Urinary bladder (tissue), 4 donors: Measurements from ENCODE around the gene NBEAL2. TPM values are rescaled to one million over a fixed set of nuclear protein-coding genes. Genes with fewer than 3 reads are reported as not detected.
A peak's percentile ranks its signal among the peaks of the same experiment; 100 is the strongest.

Source experiments
- DNase-seq: peaks from one replicate; pipeline ENCODE4 v3.0.0-alpha.2; 2015; ENCODE audit errors: extremely low spot score
- H3K27ac ChIP-seq: one replicate; pipeline ENCODE4 v1.5.1; 2013; ENCODE audit warnings: low read depth, mild to moderate bottlenecking, moderate library complexity
- H3K36me3 ChIP-seq: one replicate; pipeline ENCODE4 v1.6.1; 2013; ENCODE audit warnings: mild to moderate bottlenecking, moderate library complexity; ENCODE audit not compliant: insufficient read depth
- H3K4me1 ChIP-seq: one replicate; pipeline ENCODE4 v1.6.1; 2013; ENCODE audit warnings: mild to moderate bottlenecking, moderate library complexity; ENCODE audit not compliant: insufficient read depth
- H3K4me3 ChIP-seq: one replicate; pipeline ENCODE4 v1.5.1; 2013; ENCODE audit warnings: low read depth, low read length
- WGBS: extraction: QIAGEN DNeasy Blood & Tissue Kit; methylation state at CpG from one replicate; pipeline ENCODE4 v1.1.7; 2013; 5-methylcytosine and 5-hydroxymethylcytosine counted together
- polyA plus RNA-seq: library from polyadenylated mRNA; stranded (reverse); fragments of 200-250 nt; gene quantifications from one replicate; pipeline ENCODE4 v1.2.3, GENCODE V29; 2013
- total RNA-seq: library from RNA; depleted of rRNA; stranded (reverse); fragments of >200 nt; gene quantifications from one replicate; pipeline ENCODE4 v1.2.3, GENCODE V29; 2014
- donor health status: healthy with polysubstance abuse.
- donor health status: healthy.

The NBEAL2 gene
- total and polyA plus RNA-seq, 2 donors, result 13.1 to 26.5 TPM

DNA sequence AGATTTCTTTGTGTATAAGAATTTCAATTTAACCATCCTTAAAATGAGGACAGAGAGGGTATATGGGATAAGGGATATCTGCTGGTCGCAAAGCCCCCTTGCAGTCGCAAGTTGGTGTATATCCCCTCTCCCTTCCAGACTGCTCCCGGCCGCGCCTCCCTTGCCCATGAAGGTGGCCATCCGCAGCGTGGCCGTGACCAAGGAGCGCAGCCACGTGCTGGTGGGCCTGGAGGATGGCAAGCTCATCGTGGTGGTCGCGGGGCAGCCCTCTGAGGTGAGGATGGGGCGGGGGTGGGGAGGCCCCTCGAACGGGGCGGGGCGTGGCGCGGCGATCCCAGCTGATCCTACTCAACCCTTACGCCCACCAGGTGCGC lies 29.4 kb downstream of the NBEAL2 start:
- no peak for DNase-seq
- H3K27ac ChIP-seq, result no peak overlapping the region
- WGBS, result 22% methylated on average over 23 of the region's 23 CpGs
- H3K4me3 ChIP-seq, result peak overlapping the region; percentile 30
- H3K4me1 ChIP-seq, result no peaks in the 10 kb centered on the region
- H3K36me3 ChIP-seq, result no peaks in the 10 kb centered on the region

DNA sequence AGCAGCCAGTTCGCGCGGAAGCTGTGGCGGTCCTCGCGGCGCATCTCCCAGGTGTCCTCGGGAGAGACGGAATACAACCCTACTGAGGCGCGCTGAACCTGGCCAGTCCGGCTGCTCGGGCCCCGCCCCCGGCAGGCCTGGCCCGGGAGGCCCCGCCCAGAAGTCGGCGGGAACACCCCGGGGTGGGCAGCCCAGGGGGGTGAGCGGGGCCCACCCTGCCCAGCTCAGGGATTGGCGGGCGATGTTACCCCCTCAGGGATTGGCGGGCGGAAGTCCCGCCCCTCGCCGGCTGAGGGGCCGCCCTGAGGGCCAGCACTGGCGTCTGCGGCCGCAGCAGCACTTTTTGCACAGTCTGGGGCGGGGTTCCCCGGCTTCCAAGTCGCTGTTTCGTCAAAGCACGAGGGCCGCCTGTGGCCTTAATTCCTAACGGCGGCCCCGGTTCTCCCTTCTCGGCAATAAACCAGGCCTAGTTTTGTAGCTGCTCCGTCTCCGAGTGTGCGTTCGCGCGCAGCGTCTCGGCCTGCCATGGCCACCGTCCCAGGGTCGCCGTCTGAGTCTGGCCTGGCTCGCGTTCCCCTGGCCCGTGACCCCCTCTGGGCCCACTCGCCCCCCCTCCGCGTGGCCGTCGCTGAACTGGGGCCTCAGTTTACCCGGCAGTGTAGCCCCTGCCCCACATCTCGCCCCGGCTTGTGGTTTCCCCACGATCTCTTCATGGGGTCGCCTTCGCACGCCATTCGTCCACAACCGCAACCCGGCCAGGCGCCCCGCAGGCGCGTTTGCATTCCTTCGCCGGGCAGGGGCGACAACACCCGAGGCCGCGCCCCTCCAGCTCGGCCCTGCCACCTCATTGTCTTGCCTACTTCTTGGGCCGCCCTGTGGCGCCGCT lies 30.0 kb downstream of the NBEAL2 start:
- no peaks in the 10 kb centered on the region for H3K4me1 ChIP-seq
- WGBS, result 3% methylated on average over 85 of the region's 85 CpGs
- peak overlapping the region; percentile 35 for H3K4me3 ChIP-seq
- H3K27ac ChIP-seq, result peak overlapping the region; percentile 86
- no peaks in the 10 kb centered on the region for H3K36me3 ChIP-seq
- DNase-seq, result peak; percentile 69

DNA sequence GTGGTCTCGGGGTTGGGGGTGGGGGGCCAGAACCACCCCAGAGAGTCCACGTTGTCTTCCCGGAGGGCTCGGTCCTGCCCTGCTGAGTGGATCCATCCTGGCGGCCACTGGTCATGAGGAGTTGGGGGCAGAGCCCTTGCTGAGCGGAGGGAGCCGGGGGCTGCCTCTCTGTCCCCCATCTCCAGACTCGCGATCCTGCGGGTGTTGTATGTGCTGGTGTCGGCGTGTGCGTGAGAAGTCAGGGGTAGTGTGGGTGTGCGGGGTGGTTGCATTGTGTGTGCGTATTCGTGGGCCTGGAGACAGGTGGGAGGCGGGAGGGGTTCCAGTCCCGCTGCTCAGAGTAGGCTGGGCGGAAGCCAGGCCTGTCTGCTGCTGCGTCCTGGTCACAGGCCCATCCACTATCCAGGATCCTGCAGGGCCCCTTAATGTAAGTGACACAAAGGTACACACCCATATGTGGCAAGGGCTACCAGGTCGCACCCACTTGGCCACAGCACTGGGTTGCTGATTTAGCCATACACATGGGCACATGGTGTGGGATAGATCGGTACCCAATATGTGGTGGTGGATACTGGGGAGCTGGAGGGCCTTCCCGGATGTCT lies 30.7 kb downstream of the NBEAL2 start:
- DNase-seq, result no peak
- Histone ChIP-seq H3K4me3 (no peak overlapping the region), H3K27ac (peak overlapping the region; percentile 86), H3K36me3 (no peaks in the 10 kb centered on the region), H3K4me1 (no peaks in the 10 kb centered on the region)
- WGBS, result 68% methylated on average over 23 of the region's 23 CpGs

DNA sequence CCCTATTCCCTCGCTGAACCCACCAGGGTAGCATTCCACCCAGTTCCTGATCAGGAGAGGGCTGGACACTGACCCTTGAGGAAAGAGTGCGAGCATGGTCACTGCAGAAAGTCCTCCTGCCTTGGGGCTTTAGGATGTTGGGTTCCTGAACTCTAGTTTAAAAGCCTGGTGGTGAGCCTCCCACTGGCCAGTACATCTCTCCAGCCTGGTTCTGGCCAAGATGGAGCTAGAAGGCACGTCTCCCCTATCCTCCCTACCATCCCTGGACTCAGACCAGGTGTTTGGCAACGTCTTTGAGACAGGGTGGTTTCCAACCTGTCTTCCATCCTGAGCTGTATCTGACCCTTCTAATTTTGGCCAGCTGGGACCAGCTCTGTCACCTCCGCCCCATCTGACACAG lies 31.4 kb downstream of the NBEAL2 start:
- H3K4me3 ChIP-seq, result no peak overlapping the region
- no peak overlapping the region for H3K27ac ChIP-seq
- no peaks in the 10 kb centered on the region for H3K36me3 ChIP-seq
- WGBS, result 95% methylated on average over 5 of the region's 5 CpGs
- no peaks in the 10 kb centered on the region for H3K4me1 ChIP-seq
- DNase-seq, result no peak

DNA sequence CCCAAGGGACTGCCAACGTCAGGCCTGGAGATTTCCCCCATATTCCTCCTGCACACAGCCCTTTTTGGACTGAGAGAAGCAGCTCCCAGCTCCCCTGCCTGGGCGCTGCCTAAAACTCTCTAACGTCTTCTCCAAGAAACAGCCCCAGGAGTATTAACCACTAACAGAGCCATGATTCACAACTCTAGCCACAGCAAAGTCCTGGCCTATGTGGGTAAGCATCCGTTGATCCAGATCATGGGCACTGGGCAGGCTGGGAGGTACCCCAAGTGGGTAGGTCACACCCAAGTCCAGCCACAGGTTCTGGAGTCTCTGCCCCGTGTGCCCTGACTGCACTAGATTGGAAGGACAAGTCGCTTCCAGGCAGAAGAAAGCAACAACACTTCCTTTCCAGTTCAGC lies 31.9 kb downstream of the NBEAL2 start:
- WGBS, result 86% methylated on average over 6 of the region's 6 CpGs
- Histone ChIP-seq H3K4me3 (no peak overlapping the region), H3K27ac (no peak overlapping the region), H3K36me3 (no peaks in the 10 kb centered on the region), H3K4me1 (no peaks in the 10 kb centered on the region)
- no peak for DNase-seq

DNA sequence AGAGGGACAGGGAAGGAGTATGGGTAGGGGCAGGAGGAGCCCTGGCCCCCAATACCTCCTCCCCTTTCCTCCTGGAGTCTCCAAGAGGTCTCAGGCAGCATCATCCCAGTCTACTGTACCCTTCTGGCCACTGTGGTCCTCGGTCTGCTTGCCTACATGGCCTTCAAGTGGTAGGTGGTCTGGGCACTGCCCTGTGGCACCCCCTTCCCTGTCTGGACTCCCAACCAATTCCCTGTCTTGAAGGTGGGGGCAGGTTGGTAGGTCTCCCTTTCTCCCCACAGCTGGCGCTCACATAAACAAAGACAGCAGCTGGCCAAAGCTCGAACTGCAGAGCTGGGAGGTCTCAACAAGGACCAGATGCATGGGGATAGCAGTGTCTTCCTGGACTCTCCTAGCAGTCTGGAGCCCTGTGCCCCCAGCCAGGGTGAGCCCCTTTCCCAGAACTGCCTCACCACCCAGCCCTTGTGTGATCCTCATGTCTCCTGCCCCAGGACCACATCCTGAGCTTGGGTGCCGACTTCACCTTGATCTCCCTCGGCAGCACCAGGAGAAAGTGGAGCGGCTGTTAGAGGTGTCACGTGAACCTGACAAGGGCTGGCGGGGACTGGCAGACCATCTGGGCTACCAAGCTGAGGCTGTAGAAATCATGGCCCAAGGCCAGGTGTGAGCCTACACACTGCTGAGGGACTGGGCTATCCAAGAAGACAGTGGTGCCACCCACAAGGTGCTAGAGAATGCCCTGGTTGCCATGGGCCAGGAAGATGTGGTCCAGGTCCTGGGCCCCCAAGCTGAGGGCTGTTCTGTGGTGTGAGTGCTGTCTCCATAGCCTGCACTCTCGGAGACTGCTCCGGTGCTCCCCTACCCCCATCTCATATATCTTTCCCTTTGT lies 33.1 kb downstream of the NBEAL2 start:
- Histone ChIP-seq H3K4me1 (no peaks in the 10 kb centered on the region), H3K4me3 (no peak overlapping the region), H3K27ac (no peak overlapping the region), H3K36me3 (no peaks in the 10 kb centered on the region)
- WGBS, result 85% methylated on average over 10 of the region's 10 CpGs
- no peak for DNase-seq

DNA sequence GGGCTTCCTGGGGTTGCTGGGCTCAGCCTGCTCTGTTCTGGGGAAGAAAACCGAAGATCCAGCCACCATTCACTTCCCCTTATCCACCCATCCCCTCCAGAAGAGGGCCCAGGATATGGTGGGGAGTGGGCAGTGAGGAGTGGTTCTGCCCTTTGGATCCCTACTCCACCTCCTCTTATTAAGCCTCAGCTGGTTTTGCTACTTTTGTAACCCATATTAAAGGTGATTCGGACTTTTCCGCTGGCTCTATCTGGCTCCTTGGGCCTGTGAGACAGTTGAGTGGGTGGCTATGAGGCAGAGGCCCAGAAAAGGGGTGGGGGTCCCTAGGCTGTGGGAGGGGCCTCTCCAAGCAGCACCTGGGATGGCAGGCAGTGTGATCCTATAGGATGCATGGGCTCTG lies 33.8 kb downstream of the NBEAL2 start:
- no peak for DNase-seq
- Histone ChIP-seq H3K27ac (no peak overlapping the region), H3K36me3 (no peaks in the 10 kb centered on the region), H3K4me1 (no peaks in the 10 kb centered on the region), H3K4me3 (no peak overlapping the region)
- WGBS, result 86% methylated on average over 3 of the region's 3 CpGs

DNA sequence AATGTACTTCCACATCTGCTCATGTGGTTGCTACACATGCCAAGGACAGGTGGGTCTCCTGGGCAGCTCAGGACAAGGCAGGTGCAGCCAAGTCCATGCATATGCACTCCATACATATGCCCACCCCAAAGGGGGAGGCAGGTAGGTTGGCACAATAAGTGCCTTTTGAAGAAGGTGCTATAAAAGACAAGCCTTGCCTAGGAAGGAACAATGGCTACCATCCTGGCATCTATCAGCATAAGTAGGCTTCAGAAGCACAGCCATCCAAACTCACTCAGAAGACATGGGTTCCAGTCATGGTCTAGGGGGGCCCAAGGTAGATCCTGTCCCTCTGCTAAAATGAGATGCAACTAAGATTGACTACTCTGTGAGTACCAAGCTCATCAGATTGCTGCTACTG lies 34.6 kb downstream of the NBEAL2 start:
- Histone ChIP-seq H3K4me3 (no peak overlapping the region), H3K36me3 (no peaks in the 10 kb centered on the region), H3K4me1 (no peaks in the 10 kb centered on the region), H3K27ac (no peak overlapping the region)
- no peak for DNase-seq

DNA sequence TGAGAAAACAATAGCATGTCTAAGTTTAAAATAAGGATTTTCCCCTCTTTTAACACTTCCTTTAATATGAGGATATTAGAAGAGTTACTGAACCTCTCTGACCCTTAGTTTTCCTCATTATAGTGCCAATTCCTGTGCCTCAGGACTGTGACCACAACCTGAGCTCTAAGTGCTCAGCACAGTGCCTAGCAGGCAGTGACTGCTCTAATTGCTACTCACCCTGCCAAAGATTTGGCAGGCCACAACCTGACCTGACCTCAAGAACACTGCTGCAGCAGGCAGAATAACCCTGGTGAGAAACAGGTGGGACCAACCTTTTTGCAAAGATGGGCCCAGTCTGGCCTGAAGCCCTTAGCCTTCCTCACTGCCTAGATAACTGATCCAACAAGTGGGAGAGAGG lies 35.7 kb downstream of the NBEAL2 start:
- Histone ChIP-seq H3K4me3 (no peak overlapping the region), H3K36me3 (no peaks in the 10 kb centered on the region), H3K4me1 (no peaks in the 10 kb centered on the region), H3K27ac (no peak overlapping the region)
- no peak for DNase-seq

DNA sequence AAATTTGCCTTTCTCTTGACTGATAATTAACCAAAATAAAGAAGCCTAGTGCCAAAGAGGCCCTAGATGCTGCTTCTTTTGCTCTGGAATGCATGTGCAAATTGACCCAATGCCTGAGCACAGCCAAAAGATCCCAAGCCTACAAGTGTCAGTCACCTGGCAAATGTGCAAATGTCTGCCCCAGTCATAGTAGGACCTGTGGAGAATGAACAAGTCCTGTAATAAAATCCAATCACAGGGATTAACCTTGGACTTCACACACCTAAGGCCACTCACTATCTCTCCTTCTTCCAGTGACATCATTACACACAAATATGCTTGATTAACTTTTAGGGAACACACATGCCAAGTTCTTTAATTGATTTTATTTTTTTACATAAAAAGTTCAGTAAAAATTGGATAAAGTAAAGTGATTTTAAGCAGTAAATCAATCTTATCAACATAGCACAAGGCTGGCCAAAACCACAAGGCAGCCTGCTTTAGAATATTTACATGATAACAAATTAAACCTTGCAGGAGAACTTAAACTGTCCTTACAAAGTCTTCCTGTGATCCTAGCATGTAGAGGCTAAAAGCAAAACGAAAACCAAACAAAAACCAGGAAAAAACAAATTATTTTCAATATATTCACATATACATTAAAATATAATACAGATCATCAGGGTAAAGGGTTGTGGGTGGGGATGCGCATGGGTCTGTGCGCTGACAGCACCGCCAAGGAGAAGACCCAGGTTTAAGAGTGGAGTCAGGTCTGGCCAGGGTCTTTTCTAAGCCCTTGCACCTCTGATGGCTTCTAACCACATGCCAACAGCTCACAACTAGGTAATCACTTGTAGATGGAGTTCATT lies 36.8 kb downstream of the NBEAL2 start:
- 92% methylated on average over 4 of the region's 4 CpGs for WGBS
- Histone ChIP-seq H3K4me3 (no peak overlapping the region), H3K36me3 (no peaks in the 10 kb centered on the region), H3K4me1 (no peaks in the 10 kb centered on the region), H3K27ac (no peak overlapping the region)
- DNase-seq, result no peak

DNA sequence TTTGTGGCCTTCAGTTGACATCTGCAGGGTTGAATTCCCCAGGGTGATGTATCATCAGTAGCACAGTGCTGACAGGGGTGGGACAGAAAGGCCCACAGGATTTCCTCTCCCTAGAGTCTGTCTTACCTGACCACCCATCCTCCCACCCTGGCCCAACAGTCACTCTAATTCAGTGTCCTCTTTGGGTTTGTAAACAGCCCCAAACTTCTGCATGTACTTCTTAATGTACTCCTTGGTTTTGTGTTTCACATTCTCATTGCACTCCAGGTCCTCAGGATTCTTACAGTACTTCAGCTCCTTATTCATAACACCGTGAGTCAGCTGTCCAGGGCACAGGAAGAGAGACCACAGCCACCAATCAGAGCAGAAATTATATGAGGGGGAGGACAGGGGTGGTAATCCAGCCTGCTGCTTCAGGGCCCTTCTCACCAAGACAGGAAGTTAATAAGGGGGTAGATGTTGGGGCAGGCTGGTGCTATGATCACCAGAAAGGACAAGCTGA lies 37.5 kb downstream of the NBEAL2 start:
- H3K4me1 ChIP-seq, result no peaks in the 10 kb centered on the region
- no peak for DNase-seq
- WGBS, result 72% methylated on average over 1 of the region's 1 CpG
- H3K36me3 ChIP-seq, result no peaks in the 10 kb centered on the region
- no peak overlapping the region for H3K4me3 ChIP-seq
- no peak overlapping the region for H3K27ac ChIP-seq

DNA sequence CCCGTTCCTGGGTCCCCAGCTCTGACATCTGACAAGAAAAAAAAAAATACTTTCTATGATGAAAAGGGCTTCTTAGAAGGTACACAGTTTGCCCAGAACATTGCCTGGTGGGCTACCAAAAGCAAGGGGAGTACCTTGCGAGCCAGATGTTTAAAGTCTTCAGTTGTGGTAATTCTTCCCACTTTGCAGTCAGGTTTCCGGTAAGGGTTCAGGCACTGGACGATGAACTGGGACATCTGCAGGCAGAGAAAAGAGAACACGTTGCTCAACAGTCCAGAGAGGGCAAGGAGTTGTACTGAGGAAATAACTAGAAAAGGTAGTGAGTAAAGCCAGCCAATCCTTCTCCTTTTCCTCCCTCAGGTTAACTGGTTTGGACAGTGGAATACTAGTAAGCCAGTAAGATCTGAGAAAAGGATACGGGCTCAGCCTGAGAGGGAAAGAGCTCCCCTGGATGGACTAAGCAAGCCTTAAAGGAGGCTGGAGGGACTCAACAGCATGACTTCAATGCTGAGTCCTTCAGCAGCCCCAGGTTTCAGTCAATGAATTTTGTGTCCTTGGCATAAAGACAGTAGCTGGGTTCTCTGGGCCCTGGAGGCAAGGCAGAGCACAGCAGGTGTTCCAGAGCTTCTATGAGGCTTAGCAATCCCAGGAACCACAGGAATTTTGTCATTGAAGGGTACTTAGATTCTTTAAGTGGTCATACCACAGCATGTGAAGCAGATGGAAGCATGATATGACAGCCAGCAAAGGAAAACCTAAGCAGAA lies 38.2 kb downstream of the NBEAL2 start:
- Histone ChIP-seq H3K4me3 (no peak overlapping the region), H3K36me3 (no peaks in the 10 kb centered on the region), H3K27ac (no peak overlapping the region), H3K4me1 (no peaks in the 10 kb centered on the region)
- WGBS, result 84% methylated on average over 6 of the region's 6 CpGs
- DNase-seq, result no peak
